Neutrophil (primary cell): ENCODE results near the gene ABCB1.

Source experiments
- H3K27ac ChIP-seq: fragments of 200-600 bp; sonication (generic); 2 replicates; pipeline ENCODE4 v1.5.1; 2016; ENCODE audit warnings: mild to moderate bottlenecking, moderate library complexity
- H3K27me3 ChIP-seq: fragments of 200-600 bp; sonication (generic); 2 replicates; pipeline ENCODE4 v1.6.0; 2016; ENCODE audit warnings: mild to moderate bottlenecking
- H3K36me3 ChIP-seq: fragments of 200-600 bp; sonication (generic); 2 replicates; pipeline ENCODE4 v1.5.1; 2017
- H3K4me1 ChIP-seq, 2 experiments: fragments of 200-600 bp in 1 of 2; sonication (generic) in 1 of 2; 1 replicate in 1 of 2; 2 replicates in 1 of 2; pipeline versions ENCODE4 v1.5.1 to v1.6.1; 2013 to 2016; ENCODE audit warnings: low read depth in 1 of 2, low read length in 1 of 2, mild to moderate bottlenecking in 1 of 2, moderate library complexity in 1 of 2; ENCODE audit not compliant: control insufficient read depth in 1 of 2, insufficient read depth in 1 of 2
- H3K4me3 ChIP-seq, 2 experiments: fragments of 200-600 bp in 1 of 2; sonication (generic) in 1 of 2; 1 replicate in 1 of 2; 2 replicates in 1 of 2; pipeline ENCODE4 v1.5.1; 2013 to 2016; ENCODE audit warnings: low read depth in 1 of 2, low read length in 1 of 2, mild to moderate bottlenecking in 1 of 2, moderate library complexity in 1 of 2
- H3K9me3 ChIP-seq: fragments of 200-600 bp; sonication (generic); 2 replicates; pipeline ENCODE4 v1.5.1; 2016
- TF ChIP-seq, protein P1 (sequence below): fragments of 200-600 bp; sonication (generic); IDR thresholded peaks from 2 replicates; pipeline ENCODE4 v1.5.1; 2016; ENCODE audit warnings: antibody characterized with exemption

Gene ABCB1

DNA sequence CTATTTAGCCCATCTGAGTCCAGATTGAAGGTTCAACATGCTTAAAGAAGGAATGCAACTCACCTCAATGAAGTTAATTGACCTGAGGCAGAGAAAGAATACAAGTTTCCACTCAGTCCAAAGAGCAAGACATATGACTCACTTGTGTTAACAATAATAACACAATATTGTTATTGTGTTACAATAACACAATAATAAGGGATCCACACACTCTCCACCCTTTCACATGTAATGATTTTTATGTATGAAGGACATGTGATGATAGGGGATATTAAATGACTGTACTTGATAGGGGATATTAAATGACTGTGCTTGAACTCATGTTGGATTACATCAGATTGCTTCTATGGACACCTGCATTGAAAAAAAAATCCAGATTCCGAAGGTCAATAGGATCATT lies 3.6 kb upstream of the ABCB1 start:
- TF ChIP-seq, protein P1, sequence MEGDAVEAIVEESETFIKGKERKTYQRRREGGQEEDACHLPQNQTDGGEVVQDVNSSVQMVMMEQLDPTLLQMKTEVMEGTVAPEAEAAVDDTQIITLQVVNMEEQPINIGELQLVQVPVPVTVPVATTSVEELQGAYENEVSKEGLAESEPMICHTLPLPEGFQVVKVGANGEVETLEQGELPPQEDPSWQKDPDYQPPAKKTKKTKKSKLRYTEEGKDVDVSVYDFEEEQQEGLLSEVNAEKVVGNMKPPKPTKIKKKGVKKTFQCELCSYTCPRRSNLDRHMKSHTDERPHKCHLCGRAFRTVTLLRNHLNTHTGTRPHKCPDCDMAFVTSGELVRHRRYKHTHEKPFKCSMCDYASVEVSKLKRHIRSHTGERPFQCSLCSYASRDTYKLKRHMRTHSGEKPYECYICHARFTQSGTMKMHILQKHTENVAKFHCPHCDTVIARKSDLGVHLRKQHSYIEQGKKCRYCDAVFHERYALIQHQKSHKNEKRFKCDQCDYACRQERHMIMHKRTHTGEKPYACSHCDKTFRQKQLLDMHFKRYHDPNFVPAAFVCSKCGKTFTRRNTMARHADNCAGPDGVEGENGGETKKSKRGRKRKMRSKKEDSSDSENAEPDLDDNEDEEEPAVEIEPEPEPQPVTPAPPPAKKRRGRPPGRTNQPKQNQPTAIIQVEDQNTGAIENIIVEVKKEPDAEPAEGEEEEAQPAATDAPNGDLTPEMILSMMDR = no peak
- no peak overlapping the region for H3K4me3 ChIP-seq
- H3K36me3 ChIP-seq = no peaks in the 10 kb centered on the region
- H3K27ac ChIP-seq = no peak overlapping the region
- no peaks in the 10 kb centered on the region for H3K9me3 ChIP-seq
- H3K4me1 ChIP-seq = peaks cover 8 to 13% of the 10 kb centered on the region in 2 experiments
- H3K27me3 ChIP-seq = peaks cover 52% of the 10 kb centered on the region

DNA sequence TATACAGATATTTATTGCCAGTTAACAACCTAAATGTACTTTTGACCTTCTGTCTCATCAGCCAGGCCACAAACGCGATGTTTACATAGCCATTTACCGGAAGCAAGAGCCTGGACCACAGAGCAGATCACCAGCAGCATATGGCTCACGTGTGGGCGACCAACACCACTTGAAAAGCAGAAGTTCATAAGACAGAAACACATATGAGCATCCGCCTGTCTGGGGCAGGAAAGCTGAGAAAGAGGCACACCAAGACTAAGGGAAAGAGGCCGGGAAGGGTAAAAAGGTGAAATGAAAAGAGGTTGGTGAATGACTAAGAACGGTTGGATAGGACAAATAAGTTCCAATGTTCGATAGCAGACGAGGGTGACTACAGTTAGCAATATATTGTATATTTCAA lies 1.3 kb downstream of the ABCB1 start:
- TF ChIP-seq, protein P1 = no peak
- no peak overlapping the region for H3K4me3 ChIP-seq
- no peaks in the 10 kb centered on the region for H3K36me3 ChIP-seq
- no peaks in the 10 kb centered on the region for H3K9me3 ChIP-seq
- H3K27ac ChIP-seq = no peak overlapping the region
- H3K27me3 ChIP-seq = peaks cover 75% of the 10 kb centered on the region
- H3K4me1 ChIP-seq = peaks cover 8 to 13% of the 10 kb centered on the region in 2 experiments

DNA sequence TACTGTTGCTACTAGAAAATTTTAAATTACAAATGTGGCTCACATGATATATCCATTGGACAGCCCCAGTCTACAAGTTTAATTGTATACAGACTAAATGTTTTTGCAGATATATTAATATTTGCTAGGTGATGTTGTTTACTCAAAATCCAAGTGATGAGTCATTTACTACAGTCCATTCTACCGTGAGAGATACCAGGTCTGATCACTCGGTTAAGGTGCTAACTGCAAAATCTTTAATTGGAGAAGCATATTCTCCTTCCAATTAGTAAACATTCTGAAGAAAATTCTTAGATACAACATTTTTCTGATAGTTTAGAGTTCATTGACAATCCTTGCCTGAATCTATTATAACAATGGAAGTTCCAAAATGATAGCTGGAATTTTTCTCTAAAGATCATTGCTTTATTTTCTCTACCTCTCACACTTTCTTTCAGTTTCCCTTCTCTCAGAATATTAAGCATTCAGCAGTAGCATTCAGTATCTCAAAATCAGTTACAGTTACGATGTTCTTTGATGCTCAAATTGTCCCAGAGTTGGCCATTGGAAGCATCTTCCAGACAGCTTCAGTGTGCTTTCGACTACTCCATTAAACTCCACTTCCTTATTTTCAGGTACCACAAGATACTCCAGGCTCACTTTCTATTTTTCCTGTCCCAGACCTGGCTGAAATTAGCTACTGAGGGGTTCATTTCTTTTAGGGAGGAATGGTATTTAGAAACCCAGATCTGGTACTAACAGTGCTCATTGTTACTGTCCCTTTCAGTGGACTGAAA lies 2.3 kb downstream of the ABCB1 start:
- H3K9me3 ChIP-seq = no peaks in the 10 kb centered on the region
- H3K27ac ChIP-seq = no peak overlapping the region
- peaks cover 8 to 13% of the 10 kb centered on the region in 2 experiments for H3K4me1 ChIP-seq
- no peak overlapping the region for H3K4me3 ChIP-seq
- H3K27me3 ChIP-seq = peaks cover 67% of the 10 kb centered on the region
- H3K36me3 ChIP-seq = no peaks in the 10 kb centered on the region
- TF ChIP-seq, protein P1 = no peak

DNA sequence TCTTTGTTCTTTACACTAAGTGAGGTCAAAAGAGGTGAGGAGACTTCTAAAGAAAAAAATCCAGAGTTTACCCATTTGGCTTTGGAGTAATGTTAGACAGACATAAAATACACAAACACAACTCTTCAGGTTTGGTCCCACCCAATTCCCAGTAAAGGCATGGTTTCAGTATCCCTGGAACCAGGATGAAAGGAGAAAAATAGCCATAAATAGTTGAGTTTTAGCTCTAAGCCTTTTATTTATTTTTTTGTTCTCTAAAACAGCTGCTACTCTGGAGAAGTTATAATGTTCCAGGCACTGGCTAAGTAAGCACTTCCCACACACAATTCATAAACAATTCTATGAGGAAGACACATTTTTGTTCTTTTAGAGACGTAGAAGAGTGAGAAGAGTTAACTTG lies 4.0 kb downstream of the ABCB1 start:
- no peak overlapping the region for H3K27ac ChIP-seq
- TF ChIP-seq, protein P1 = no peak
- H3K27me3 ChIP-seq = peaks cover 50% of the 10 kb centered on the region

DNA sequence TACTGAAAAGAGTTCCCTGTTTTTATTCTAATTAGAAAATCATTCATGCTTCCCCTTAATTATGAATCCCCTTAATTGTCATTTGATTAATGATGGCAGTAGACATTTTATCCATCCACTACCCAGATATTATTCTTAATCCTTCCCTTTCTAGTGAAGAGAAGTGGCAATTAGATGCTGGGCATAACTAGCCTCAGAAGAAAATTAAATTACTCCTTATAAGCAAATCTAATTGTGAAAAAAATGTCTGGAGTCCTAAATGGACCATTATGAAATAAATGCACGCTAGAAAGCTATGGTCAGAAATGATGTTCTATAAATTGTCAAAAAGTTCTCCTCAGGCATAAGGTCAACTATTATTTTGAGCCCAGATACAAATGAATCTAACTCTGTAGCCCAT lies 4.5 kb downstream of the ABCB1 start:
- Histone ChIP-seq H3K36me3 (no peaks in the 10 kb centered on the region), H3K27me3 (peaks cover 45% of the 10 kb centered on the region), H3K4me3 (no peak overlapping the region), H3K27ac (no peak overlapping the region), H3K9me3 (no peaks in the 10 kb centered on the region), H3K4me1 (peaks cover 8 to 13% of the 10 kb centered on the region in 2 experiments)
- TF ChIP-seq, protein P1 = no peak

More for the DNA sequence above, 4.0 kb downstream of the ABCB1 start:
- Histone ChIP-seq H3K4me3 (no peak overlapping the region), H3K36me3 (no peaks in the 10 kb centered on the region), H3K4me1 (peaks cover 8 to 13% of the 10 kb centered on the region in 2 experiments), H3K9me3 (no peaks in the 10 kb centered on the region)
